A549 (cell line): ENCODE results near the gene GABRR1. TPM values are rescaled to one million over a fixed set of nuclear protein-coding genes. Genes with fewer than 3 reads are reported as not detected.

ENCODE experiments used
- ATAC-seq, 2 experiments: fragments of 200-7000 bp in 1 of 2; fragments of >200 bp in 1 of 2; cut with Nextera tagmentation in 1 of 2; cut with Tn5 transposase in 1 of 2; 3 replicates each; pipeline versions ENCODE4 v1.8.0 to v1.9.1; 2018 to 2020; ENCODE audit warnings: mild to moderate bottlenecking in 1 of 2, moderate library complexity in 1 of 2
- CTCF ChIA-PET: fragments of 300-600 bp; sonication (Branson Sonifier 250); formaldehyde crosslinking; extraction: SDS; loops from one replicate; lab custom pipeline; 2021; ENCODE audit warnings: antibody characterized with exemption, inconsistent platforms; lab: Yijun Ruan, JAX
- POLR2A ChIA-PET: fragments of 350-600 bp; formaldehyde crosslinking; extraction: SDS; loops from one replicate; lab custom pipeline; 2021; ENCODE audit warnings: antibody characterized with exemption, inconsistent platforms; lab: Yijun Ruan, JAX
- DNase-seq, 2 experiments: peaks; one replicate each; pipeline versions ENCODE4 v3.0.0 to v3.0.0-alpha.2; 2011 to 2016; ENCODE audit warnings: low read depth in 1 of 2, low spot score in 1 of 2
- FAIRE-seq: peaks from 2 replicates; lab custom pipeline; 2011; peaks lifted over from hg19 to GRCh38; lab: Jason Lieb, UNC
- H3K27ac ChIP-seq, 2 experiments: fragments of >200 bp; sonication (Bioruptor Twin); formaldehyde crosslinking; 3 replicates each; pipeline ENCODE4 v1.5.1; 2016 to 2017
- H3K4me1 ChIP-seq: fragments of >200 bp; sonication (Bioruptor Twin); formaldehyde crosslinking; 3 replicates; pipeline ENCODE4 v1.6.1; 2016
- H3K4me2 ChIP-seq: fragments of >200 bp; sonication (Bioruptor Twin); formaldehyde crosslinking; 3 replicates; pipeline ENCODE4 v1.6.1; 2016
- H3K4me3 ChIP-seq: fragments of >200 bp; sonication (Bioruptor Twin); formaldehyde crosslinking; 3 replicates; pipeline ENCODE4 v1.5.1; 2016
- H3K9me3 ChIP-seq: fragments of >200 bp; sonication (Bioruptor Twin); formaldehyde crosslinking; 3 replicates; pipeline ENCODE4 v1.6.1; 2016
- BHLHE40 ChIP-seq: IDR thresholded peaks from 2 replicates; pipeline ENCODE4 v1.6.1; 2012; ENCODE audit warnings: low read depth, low read length, inconsistent platforms
- CBX2 ChIP-seq: fragments of 200-600 bp; sonication (generic); IDR thresholded peaks from 2 replicates; pipeline ENCODE4 v1.6.1; 2016; ENCODE audit warnings: low read depth, mild to moderate bottlenecking, borderline replicate concordance
- CHD2 ChIP-seq: fragments of 150-350 bp; IDR thresholded peaks from 2 replicates; pipeline ENCODE4 v1.6.1; 2014; ENCODE audit warnings: low read length; ENCODE audit not compliant: partially characterized antibody
- CHD4 ChIP-seq: fragments of 200-600 bp; sonication (generic); IDR thresholded peaks from 2 replicates; pipeline ENCODE4 v1.6.1; 2016; ENCODE audit warnings: antibody characterized with exemption, mild to moderate bottlenecking, borderline replicate concordance
- EHF ChIP-seq: fragments of 250-450 bp; sonication (Bioruptor Pico); IDR thresholded peaks from 2 replicates; pipeline ENCODE4 v1.5.0; 2020; ENCODE audit warnings: mild to moderate bottlenecking
- EHMT2 ChIP-seq: fragments of 200-600 bp; sonication (generic); IDR thresholded peaks from 2 replicates; pipeline ENCODE4 v1.6.1; 2016; ENCODE audit warnings: antibody characterized with exemption, low read depth, mild to moderate bottlenecking, moderate library complexity
- ESRRA ChIP-seq: fragments of 150-350 bp; IDR thresholded peaks from 2 replicates; pipeline ENCODE4 v1.6.1; 2014; ENCODE audit warnings: mild to moderate bottlenecking, low read length, borderline replicate concordance
- GATA3 ChIP-seq: IDR thresholded peaks from 2 replicates; pipeline ENCODE4 v1.6.1; 2012; ENCODE audit warnings: borderline replicate concordance
- HEYL ChIP-seq: fragments of 250-450 bp; sonication (Bioruptor Pico); IDR thresholded peaks from 2 replicates; pipeline ENCODE4 v1.8.0; 2021; ENCODE audit warnings: mild to moderate bottlenecking, moderate library complexity
- HMGXB4 ChIP-seq: fragments of 250-450 bp; sonication (Bioruptor Pico); IDR thresholded peaks from 2 replicates; pipeline ENCODE4 v1.5.0; 2021; ENCODE audit warnings: mild to moderate bottlenecking, moderate library complexity, borderline replicate concordance
- HOXB5 ChIP-seq: fragments of 250-450 bp; sonication (Bioruptor Pico); IDR thresholded peaks from 2 replicates; pipeline ENCODE4 v1.5.0; 2020; ENCODE audit warnings: mild to moderate bottlenecking, moderate library complexity
- JUN ChIP-seq, 2 experiments: fragments of >200 bp; sonication (Bioruptor Twin); formaldehyde crosslinking; IDR thresholded peaks; 2 replicates in 1 of 2; 3 replicates in 1 of 2; pipeline ENCODE4 v1.6.1; 2016 to 2017
- JUNB ChIP-seq: fragments of >200 bp; sonication (Bioruptor Twin); formaldehyde crosslinking; IDR thresholded peaks from 2 replicates; pipeline ENCODE4 v1.6.1; 2016
- MAX ChIP-seq: IDR thresholded peaks from 2 replicates; pipeline ENCODE4 v1.6.1; 2012
- NFE2L2 ChIP-seq: fragments of 150-350 bp; conservative IDR thresholded peaks from 2 replicates; pipeline ENCODE4 v1.6.1; 2014; ENCODE audit warnings: low read length
- NPAS2 ChIP-seq: fragments of 250-450 bp; sonication (Bioruptor Pico); IDR thresholded peaks from 2 replicates; pipeline ENCODE4 v1.8.0; 2022; ENCODE audit warnings: mild to moderate bottlenecking, moderate library complexity, borderline replicate concordance
- PBX3 ChIP-seq: IDR thresholded peaks from 2 replicates; pipeline ENCODE4 v1.6.1; 2012
- POLR2AphosphoS2 ChIP-seq: conservative IDR thresholded peaks from 2 replicates; pipeline ENCODE4 v1.6.1; 2012; ENCODE audit warnings: low read length, improper control_type of control experiment, inconsistent platforms
- RARB ChIP-seq: fragments of 250-450 bp; sonication (Bioruptor Pico); IDR thresholded peaks from 2 replicates; pipeline ENCODE4 v1.8.0; 2021; ENCODE audit warnings: mild to moderate bottlenecking, moderate library complexity
- RFX5 ChIP-seq: fragments of 450-650 bp; IDR thresholded peaks from 2 replicates; pipeline ENCODE4 v1.7.1; 2014; ENCODE audit warnings: antibody characterized with exemption, mild to moderate bottlenecking, moderate library complexity
- RNF2 ChIP-seq: fragments of 200-600 bp; sonication (generic); IDR thresholded peaks from 2 replicates; pipeline ENCODE4 v1.6.1; 2016; ENCODE audit warnings: low read depth, mild to moderate bottlenecking, antibody characterized with exemption, moderate library complexity, borderline replicate concordance
- TP53 ChIP-seq: fragments of 250-450 bp; sonication (Bioruptor Pico); IDR thresholded peaks from 2 replicates; pipeline ENCODE4 v1.5.0; 2021; ENCODE audit warnings: mild to moderate bottlenecking, moderate library complexity
- ZC3H11A ChIP-seq: fragments of 450-650 bp; IDR thresholded peaks from 2 replicates; pipeline ENCODE4 v1.6.1; 2014; ENCODE audit warnings: antibody characterized with exemption, mild to moderate bottlenecking
- ZNF302 ChIP-seq: fragments of 250-450 bp; sonication (Bioruptor Pico); IDR thresholded peaks from 2 replicates; pipeline ENCODE4 v1.9.0; 2021; ENCODE audit warnings: inconsistent platforms, mild to moderate bottlenecking, moderate library complexity
- WGBS: methylation state at CpG from one replicate; pipeline ENCODE4 v1.1.6; 2017; ENCODE audit errors: missing lambda C conversion rate; 5-methylcytosine and 5-hydroxymethylcytosine counted together
- polyA plus RNA-seq, 4 experiments: library from polyadenylated mRNA; depleted of rRNA in 3 of 4; stranded (reverse); fragments of >200 nt; fragmentation: RNase III in 1 of 4; extraction: RNeasy Plus Mini Kit Qiagen cat#74134 plus additional on column Dnase treatment in 1 of 4; gene quantifications; 2 replicates in 3 of 4; 3 replicates in 1 of 4; pipeline ENCODE4 v1.2.3, GENCODE V29; 2011 to 2017
- TF ChIP-seq, protein P1 (sequence below): fragments of 250-450 bp; sonication (Bioruptor Pico); IDR thresholded peaks from 2 replicates; pipeline ENCODE4 v1.5.0; 2020; ENCODE audit warnings: low read depth, mild to moderate bottlenecking, moderate library complexity
- TF ChIP-seq, protein P2 (sequence below): fragments of >200 bp; sonication (Bioruptor Twin); formaldehyde crosslinking; IDR thresholded peaks from 3 replicates; pipeline ENCODE4 v1.6.1; 2016
- TF ChIP-seq, protein P3 (sequence below): fragments of 450-650 bp; IDR thresholded peaks from 2 replicates; pipeline ENCODE4 v1.6.1; 2014; ENCODE audit warnings: antibody characterized with exemption
- TF ChIP-seq, protein P4 (sequence below): fragments of 150-350 bp; IDR thresholded peaks from 2 replicates; pipeline ENCODE4 v1.6.1; 2014; ENCODE audit warnings: low read depth, mild to moderate bottlenecking, low read length

The GABRR1 gene
- polyA plus RNA-seq, 2 of the 4 experiments (the other 2 are of a cell fraction) = not detected

DNA sequence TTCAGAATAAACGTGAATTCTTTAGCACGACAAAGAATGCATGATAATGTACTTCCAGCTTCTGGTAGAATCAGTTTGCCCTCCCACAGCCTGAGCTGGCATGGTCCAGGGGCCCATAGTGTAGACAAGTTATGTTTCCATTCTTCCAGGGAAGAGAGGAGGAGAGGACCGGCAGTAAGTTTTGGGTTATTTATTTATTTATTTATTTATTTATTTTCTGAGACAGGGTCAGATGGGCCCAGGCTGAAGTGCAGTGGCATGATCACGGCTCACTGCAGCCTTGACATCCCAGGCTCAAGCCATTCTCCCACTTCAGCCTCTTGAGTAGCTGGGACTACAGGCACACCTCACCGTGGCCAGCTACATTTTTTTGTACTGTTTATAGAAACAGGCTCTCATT, 4.7 kb downstream of the GABRR1 start:
- WGBS = 31% methylated on average over 5 of the region's 5 CpGs
- H3K4me1 ChIP-seq = no peaks in the 10 kb centered on the region
- no peak for ATAC-seq
- no peak overlapping the region for H3K27ac ChIP-seq
- CTCF ChIA-PET = no interaction called here
- H3K9me3 ChIP-seq = no peaks in the 10 kb centered on the region
- no peak overlapping the region for H3K4me3 ChIP-seq
- FAIRE-seq = no peak
- POLR2A ChIA-PET = no interaction called here
- TF ChIP-seq HEYL (CRISPR knock-in tag) = no peak
- no peak for TF ChIP-seq TP53 (CRISPR knock-in tag)
- no peak for TF ChIP-seq EHMT2
- no peak for TF ChIP-seq GATA3
- no peak for TF ChIP-seq RARB (CRISPR knock-in tag)
- no peak for TF ChIP-seq JUN (IDR thresholded peaks at IDR 0.05)
- TF ChIP-seq NPAS2 (CRISPR knock-in tag) = no peak
- no peak for TF ChIP-seq ESRRA
- no peak for TF ChIP-seq BHLHE40
- no peak for TF ChIP-seq MAX
- no peak for TF ChIP-seq EHF (CRISPR knock-in tag)
- TF ChIP-seq PBX3 = no peak
- no peak for TF ChIP-seq CHD4
- no peak for TF ChIP-seq HMGXB4 (CRISPR knock-in tag)
- TF ChIP-seq, protein P1, sequence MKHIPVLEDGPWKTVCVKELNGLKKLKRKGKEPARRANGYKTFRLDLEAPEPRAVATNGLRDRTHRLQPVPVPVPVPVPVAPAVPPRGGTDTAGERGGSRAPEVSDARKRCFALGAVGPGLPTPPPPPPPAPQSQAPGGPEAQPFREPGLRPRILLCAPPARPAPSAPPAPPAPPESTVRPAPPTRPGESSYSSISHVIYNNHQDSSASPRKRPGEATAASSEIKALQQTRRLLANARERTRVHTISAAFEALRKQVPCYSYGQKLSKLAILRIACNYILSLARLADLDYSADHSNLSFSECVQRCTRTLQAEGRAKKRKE = no peak
- no peak overlapping the region for H3K4me2 ChIP-seq
- DNase-seq = no peak

DNA sequence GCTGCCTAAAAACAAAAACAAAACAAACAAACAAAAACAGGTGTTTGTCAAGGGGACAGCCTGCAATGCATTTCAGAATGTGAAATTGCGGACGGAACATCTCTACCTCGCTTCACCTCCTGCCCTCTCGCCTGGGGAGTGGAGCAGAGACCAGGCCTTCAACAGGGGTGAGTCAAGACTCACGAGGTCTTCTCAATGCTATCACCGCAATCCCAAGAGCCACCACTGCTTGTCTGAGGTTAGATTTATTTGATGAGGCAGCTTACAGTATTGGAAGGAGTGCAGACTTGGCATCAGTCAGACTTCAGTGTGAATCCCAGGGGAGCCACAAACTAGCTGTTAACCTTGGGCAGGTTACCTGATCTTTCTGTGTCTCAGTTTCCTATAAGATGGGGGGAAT, 7.7 kb downstream of the GABRR1 start:
- DNase-seq = no peak
- 82% methylated on average over 6 of the region's 6 CpGs for WGBS
- TF ChIP-seq JUNB = no peak
- no peak for TF ChIP-seq RARB (CRISPR knock-in tag)
- TF ChIP-seq, protein P2, sequence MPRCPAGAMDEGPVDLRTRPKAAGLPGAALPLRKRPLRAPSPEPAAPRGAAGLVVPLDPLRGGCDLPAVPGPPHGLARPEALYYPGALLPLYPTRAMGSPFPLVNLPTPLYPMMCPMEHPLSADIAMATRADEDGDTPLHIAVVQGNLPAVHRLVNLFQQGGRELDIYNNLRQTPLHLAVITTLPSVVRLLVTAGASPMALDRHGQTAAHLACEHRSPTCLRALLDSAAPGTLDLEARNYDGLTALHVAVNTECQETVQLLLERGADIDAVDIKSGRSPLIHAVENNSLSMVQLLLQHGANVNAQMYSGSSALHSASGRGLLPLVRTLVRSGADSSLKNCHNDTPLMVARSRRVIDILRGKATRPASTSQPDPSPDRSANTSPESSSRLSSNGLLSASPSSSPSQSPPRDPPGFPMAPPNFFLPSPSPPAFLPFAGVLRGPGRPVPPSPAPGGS = no peak
- no peak for TF ChIP-seq TP53 (CRISPR knock-in tag)
- no peak for TF ChIP-seq ZC3H11A
- TF ChIP-seq CBX2 = no peak
- TF ChIP-seq HOXB5 (CRISPR knock-in tag) = no peak
- TF ChIP-seq, protein P3, sequence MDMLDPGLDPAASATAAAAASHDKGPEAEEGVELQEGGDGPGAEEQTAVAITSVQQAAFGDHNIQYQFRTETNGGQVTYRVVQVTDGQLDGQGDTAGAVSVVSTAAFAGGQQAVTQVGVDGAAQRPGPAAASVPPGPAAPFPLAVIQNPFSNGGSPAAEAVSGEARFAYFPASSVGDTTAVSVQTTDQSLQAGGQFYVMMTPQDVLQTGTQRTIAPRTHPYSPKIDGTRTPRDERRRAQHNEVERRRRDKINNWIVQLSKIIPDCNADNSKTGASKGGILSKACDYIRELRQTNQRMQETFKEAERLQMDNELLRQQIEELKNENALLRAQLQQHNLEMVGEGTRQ = no peak
- no peak for TF ChIP-seq EHF (CRISPR knock-in tag)
- TF ChIP-seq NPAS2 (CRISPR knock-in tag) = no peak
- no peak for TF ChIP-seq ZNF302
- no peak for TF ChIP-seq RFX5
- no peak for TF ChIP-seq POLR2AphosphoS2
- no peak for TF ChIP-seq CHD2
- no peak for TF ChIP-seq RNF2
- no peak for TF ChIP-seq NFE2L2
- TF ChIP-seq, protein P4, sequence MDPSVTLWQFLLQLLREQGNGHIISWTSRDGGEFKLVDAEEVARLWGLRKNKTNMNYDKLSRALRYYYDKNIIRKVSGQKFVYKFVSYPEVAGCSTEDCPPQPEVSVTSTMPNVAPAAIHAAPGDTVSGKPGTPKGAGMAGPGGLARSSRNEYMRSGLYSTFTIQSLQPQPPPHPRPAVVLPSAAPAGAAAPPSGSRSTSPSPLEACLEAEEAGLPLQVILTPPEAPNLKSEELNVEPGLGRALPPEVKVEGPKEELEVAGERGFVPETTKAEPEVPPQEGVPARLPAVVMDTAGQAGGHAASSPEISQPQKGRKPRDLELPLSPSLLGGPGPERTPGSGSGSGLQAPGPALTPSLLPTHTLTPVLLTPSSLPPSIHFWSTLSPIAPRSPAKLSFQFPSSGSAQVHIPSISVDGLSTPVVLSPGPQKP = no peak
- TF ChIP-seq, all 56 proteins: peak for 0
- H3K9me3 ChIP-seq = no peaks in the 10 kb centered on the region
- no peak overlapping the region for H3K4me2 ChIP-seq
- no peaks in the 10 kb centered on the region for H3K4me1 ChIP-seq
- H3K27ac ChIP-seq = no peak overlapping the region
- CTCF ChIA-PET = interaction anchor here (0.6 kb wide), 1 partner anchor 99 kb away, joined by 3 read pairs; no protein-coding TSS in a partner anchor
- ATAC-seq (no peak; a peak in 1 of 6 replicates), FAIRE-seq (no peak)
- H3K4me3 ChIP-seq = no peak overlapping the region
- POLR2A ChIA-PET = no interaction called here
